GM21381 (cell line): Measurements from ENCODE around the gene GALNT18.

ENCODE experiments used
- ATAC-seq: cut with Tn5 transposase; IDR thresholded peaks from one replicate; pipeline ENCODE4 v1.9.1; 2021; ENCODE audit warnings: mild to moderate bottlenecking, moderate library complexity; ENCODE audit not compliant: unreplicated experiment

GALNT18 gene

DNA sequence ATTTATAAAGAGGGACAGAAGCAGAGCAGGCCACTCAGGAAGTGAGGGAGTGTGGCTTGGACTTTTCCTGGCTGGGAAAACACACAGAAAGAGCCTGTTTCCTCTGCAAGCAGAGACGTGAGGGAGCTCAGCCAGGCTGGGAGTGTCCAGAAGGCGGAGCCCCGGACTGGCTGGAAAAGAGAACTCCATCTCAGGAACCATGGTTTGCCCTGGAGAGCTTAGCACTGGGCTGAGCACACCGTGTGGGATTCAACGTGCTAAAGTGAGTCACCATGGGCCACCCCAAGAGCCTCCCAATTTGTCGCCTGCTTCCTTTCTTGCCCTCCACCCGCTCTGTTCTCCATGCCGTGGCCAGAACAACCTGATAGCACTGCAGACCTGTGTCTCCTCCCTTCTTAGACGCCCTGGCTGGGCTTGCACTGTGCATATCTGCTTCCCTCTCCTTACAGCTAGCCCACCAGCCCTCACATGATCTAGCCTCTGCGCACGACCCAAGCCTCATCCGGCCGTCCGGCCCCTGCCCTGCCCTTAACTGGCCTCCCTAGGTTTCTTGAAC lies 51.8 kb downstream of the GALNT18 start:
- ATAC-seq = no peak

DNA sequence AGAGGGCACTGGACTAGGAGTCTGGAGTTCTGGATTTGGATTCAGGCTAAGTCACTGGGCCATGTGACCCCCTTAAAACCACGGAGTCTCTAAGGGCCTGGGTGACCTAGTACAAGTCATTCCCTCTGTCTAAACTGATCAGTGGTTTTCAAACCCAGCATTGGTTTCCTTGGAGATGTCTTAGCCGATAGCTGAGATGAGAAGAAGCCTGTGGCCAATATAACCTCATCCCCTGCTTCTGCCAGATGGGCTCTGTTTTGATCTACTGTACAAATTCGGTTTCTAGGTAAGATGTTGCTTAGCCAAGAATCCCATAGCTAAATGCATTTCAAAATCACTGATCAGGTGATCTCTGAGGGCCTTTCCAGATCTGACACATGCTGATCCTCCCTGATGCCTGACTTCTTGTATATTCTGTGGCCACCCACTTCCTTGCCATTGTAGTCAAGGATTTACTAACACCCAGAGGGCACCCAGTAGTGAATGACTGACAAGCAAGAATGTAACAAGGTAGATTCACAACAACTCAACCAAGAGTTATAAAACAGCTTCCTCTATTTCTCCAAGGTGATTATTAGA lies 53.1 kb downstream of the GALNT18 start:
- no peak for ATAC-seq

DNA sequence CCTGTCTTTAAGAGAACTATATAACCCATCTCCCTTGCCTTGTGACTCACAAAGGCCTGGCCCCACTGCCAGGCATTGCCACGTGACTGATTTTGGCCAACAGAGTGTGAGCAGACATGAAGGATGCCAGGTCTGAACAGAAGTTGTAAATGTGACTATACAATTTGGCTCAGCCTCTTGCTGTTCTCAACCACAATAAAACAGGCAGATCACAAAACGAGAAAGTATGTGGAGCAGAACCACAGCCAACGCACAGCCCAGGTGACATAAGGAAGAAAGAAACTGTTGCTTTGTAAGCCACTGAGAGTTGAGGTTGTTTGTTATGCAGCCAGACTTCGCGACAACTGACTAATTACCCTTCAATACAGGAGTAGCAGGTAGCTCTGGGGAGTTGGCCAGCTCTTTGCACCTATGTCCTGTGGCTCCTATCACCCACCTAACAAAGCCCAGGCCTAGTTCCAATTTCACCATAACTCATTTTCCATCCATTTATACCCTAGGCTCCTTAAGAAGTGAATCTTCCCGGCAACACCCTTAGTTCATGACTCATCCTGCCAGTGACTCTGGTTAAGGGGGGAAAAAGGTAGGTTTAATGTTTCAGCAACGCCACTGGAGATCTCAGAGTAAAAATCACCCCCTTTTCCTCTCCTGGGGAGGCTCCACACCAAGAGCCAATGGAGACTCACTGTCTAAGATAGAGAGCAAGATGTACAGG lies 53.7 kb downstream of the GALNT18 start:
- ATAC-seq = no peak

DNA sequence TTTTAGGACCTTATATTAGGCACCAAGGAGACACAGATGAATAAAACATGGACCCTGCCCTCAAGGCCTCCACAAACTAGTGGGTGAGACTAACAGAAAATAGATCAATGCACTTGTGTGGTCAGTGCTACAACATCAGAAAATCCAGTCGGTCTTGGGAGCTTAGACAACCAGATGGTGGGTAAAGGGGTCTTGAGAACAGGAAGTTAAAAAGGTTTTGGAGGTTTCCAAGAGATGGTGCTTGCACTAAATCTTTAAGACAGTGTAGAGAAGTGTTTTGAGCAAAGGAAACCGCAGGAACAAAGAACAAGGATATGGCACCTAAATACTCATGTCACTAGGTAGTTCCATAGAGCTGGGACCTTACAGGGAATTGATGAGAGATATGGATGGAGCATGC lies 56.2 kb downstream of the GALNT18 start:
- no peak for ATAC-seq

DNA sequence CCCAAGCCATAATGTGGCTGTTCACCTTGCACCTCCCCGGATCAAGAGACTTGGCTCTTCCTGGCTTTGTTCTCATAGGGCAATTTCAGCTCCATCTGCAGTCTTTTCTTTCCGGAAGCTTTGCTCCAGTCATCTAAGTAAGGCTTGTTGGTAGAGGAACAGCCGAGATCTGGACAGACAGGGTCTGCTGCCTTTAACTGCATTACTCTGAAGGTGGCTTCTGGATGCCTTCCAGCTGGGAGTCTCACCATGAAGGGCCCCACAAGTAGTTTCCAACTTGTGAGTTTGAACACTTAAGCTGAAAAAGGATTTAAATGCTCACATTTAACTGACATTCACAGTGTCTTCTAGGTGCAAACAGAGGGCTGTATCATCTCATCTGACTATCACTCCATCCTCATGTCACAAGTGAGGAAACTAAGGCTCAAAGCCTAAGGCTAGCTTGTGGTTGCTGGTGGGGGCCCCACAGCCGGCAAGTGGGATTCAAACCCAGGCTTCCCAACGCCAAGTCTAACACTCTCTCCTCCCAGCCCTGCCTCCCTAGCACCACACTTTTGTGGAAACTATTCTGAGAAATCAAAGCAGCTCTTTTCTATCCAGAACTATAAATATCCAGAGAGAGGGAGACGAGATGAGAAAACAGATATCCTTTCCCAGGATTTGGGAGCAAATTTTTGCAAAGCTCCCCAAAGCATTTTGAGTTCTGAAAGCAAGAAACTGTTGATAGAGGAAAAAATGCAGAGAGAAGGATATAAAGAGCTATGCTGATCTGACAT lies 58.4 kb downstream of the GALNT18 start:
- no peak for ATAC-seq

DNA sequence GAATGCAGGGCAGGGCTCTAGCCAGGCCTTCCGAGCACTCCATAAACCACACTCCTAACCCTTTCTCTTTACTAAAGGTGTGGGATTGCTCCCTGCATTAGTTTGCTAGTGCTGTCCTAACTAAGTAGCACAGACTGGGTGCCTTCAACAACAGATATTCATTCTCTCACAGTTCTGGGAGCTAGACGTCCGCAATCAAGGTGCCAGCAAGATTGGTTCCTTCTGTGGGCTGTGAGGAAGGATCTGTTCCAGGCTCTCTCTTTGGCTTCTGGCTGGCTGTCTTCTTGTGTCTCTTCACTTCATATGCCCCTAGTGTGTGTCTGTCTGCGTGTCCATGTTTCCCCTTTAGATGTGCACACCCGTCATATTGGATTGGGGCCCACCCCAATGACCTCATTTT lies 59.8 kb downstream of the GALNT18 start:
- ATAC-seq = no peak

DNA sequence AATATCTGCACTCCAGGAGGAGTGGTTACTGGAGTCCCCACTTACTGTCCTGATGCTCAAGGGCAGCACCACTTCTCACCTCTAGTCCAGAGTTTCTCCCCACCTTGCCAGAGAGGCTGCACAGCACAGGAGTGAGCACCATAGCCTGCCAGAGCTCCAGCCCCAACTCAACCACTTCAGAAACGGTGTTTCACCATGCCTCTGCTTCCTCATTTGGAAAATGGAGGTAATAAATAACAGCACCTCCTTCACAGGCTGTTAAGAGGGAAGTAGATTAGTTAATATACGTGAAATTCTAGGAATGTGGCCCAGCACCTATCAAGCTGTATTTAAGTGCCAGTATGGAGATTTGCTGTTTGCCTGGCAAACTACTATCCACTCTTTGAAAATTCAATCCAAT lies 63.0 kb downstream of the GALNT18 start:
- ATAC-seq = no peak

DNA sequence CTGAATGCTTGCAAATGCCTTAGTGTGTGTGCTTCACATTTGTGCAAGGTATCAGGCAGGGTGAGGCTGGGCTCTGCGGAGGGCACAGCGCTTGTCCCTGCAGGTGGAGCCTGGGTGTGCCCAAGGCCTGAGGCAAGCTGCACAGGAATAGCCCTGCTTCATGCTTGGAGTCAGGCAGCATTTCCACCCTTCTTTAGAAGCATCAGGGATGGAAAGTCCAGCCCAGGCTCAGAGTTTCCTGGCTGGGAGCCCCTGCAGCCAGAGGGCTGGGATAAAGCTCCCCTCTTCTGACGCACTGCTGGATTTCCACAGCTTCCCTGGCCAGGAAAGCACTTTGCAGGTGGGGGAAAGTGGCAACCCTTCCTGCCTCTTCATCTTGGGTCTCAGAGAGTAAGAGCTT lies 63.4 kb downstream of the GALNT18 start:
- ATAC-seq = no peak

DNA sequence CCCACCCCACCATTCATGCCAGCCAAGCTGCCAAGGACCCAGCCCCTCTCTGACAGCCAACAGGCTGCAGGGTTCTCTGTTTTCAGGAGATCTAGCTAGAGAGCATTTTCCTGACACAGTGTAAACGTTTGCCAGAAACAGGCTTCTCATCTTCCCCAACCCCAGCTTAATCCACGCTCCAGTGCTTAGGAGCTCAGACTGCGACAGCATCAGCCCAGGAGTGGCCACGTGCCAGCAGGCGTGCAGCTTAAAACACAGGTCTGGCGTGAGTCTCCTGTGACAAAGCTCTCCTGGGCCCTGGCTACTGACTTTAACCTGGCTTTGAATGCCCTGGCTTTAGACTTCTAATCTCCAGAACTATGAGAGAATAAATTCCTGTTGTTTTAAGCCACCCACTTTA lies 66.6 kb downstream of the GALNT18 start:
- no peak for ATAC-seq

DNA sequence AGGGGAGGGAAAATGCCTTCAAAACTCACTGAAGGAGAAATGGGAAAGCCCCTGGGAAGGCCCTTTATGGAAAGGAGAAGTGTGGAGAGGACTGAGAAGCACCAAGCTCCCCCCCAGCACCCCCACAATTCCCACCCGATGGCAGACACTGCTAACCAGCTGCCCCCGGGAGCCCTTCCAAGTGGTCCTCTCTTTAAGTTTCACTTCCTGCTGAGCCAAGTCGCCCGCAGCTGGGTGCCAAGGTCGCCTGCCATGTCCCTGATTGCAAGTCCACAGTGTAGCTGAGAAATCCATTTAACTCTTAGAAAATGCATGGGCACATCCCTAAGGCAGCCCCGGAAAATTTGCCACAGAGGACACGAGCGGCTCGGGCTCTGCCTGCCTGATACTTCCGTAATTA lies 68.2 kb downstream of the GALNT18 start:
- ATAC-seq = no peak

DNA sequence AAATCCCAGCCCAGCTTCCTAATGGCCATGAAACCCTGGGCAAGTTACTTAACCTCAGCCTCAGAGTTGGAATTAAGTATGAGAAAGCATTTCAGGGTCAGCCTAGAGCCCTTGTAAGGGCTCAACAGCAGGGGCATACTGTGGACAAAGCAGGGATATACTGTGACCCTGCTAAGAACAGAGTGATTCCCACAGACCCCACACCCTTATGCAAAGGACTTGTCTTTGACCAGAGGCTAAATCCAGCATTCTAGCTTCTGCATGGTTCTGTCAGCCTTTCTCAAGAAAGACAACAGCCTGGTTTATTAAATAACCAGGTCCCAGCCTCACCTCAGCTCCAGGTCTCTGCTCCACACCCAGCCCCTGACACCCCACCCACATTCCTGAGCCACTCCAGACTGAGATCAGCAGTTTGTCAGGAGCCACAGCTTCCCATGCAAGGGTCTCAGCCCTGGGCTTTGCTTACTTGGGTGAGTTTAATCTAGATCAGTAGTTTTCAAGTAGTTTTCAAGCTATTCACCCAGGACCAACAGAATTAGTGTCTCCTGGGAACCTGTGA lies 69.2 kb downstream of the GALNT18 start:
- ATAC-seq = no peak

DNA sequence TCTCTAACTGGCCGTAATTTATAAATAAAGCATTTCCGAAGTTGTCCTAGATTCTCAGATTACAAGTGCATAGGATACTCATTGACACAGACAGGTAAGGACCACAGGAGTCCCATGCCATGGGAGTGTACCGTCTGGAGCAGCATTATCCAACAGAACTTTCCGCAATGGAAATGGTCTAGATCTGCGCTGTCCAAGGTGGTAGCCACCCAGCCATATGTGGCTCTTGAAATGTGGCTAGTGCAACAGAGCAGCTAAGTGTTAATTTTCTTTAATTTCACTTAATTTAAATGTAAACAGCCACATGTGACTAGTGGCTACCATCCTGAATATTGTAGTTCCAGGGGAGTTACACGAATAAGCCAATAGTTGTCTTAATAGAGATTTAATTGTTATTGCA lies 71.3 kb downstream of the GALNT18 start:
- no peak for ATAC-seq

DNA sequence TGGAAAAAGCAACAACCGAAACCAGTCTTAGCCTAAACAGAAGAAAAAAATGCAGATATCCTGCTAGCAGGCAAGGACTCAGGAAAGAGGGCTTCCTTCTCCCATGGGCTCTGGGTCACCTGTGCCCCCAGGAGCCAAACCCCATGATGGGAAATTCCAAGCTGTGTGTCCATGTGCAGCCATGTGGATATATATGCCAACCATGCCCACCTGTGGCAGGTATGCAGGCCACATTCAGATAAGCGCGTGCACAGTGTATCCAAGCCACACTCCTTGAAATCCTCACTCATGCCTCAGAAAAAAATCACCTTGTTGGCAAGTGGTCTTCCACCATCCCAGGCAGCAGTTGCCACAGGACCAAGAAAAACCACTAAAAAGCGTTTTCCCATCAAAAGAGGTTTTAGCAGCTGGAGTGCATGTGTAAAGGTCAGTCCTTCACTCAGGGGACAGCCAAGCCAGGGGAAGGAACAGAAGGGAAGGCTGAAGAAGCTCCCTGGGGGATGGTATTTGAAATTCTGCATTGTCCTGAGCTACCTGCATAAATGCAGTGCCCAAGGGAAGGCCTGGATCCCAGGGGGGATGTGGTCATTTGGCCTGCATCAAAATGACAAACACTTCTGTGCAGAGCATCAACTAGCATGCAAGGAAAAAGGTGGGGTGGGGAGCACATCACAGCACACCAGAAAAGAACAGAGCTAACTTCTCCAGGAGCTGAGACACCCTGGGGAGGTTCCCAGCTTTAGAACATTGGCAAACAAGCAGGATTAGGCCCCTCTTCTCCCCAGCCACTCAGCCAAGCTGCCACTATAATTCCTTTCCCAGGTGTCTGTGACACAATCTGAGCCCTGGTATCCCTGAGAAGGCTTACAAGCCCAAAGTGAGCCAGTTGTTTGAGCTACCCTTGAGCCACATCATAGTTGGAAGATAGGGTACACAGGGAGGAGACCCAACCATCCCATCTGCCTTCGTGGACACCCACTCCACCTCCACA lies 76.2 kb downstream of the GALNT18 start:
- no peak for ATAC-seq

DNA sequence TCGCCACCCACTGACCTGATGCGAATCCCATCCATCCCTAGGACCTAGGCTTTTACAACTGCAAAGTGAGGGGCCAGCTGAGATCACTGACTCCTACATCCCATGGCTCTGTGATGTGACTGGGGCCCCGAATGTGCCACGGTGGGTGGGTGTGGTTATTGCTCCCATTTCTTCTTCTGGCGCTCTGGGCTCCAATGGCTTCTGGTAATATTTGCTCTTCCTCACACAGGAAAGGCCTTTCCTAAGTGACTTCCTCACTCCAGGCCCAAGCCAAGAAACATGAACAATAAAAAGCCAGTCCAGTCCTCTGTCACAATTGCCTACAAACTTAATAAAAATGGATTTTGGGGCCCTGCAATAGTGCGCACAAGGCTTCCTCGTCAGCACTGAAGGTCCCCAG lies 78.1 kb downstream of the GALNT18 start:
- no peak for ATAC-seq

DNA sequence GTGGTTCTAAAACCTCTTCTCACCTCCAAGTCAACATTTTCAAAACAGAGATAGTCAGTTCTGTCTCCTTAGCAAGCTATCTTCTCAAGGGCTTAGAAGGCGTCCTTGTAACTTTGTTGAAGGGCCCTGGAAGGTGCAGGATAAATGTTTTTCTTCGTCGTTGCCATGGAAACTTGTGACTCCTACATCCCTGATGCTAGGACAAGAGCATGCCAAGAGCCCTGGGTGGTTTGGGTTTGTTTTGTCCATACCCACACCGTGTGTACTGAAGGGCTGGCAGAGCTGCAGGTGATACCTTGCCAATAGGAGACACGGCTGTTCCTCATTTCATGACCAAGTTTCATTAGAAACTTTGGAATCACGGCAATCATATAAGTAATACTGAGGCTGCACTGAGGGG lies 81.6 kb downstream of the GALNT18 start:
- no peak for ATAC-seq

DNA sequence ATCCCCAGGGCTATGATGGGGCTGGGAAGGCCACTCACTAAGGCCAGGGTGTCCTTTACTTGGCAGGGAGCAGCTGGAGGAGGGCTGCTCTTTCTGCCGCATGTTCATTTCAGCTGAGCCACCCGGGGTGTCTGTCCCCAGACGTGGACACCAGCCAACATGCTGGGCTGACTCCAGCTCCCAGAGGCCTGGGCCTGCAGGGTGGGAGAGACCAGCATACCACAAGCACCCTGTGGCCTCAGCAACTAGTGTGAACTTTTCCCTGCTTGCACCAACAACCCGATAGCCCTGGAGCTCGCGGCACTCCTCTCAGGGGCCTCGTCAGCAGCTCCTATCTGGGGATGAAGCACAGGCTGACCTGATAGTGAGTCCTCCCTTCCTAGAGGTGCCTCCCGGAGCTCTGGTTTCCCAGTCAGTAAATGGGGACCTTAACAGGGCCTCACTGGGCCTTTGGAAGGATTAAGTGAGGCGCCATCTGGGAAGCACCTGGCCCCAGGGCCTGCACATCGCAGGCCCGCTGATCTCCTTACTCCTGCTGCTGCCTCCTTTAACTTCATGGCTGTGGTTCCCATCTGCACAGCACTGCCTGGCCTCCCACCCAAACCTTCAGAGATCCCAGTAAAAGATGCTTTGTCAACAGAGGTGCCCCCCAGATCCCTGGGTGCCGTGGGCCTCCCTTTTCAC lies 83.4 kb downstream of the GALNT18 start:
- no peak for ATAC-seq

DNA sequence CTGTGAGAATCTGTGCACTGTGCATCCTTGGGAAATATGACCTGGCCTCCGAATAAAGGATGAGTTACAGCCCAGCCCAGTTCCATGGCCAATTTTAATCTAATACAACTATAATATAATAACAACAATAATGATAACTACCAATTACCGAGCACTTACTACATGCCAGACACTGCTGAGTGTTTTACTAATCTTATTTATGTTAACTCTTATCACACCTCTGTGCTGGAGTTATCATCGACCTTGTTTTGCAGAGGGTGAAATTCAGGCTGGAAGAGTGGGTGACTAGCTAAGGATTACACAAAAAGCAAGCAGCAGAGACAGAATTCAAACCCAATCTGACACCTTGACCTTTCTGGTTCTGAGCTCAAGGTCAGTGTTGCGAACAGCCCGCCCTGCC lies 83.9 kb downstream of the GALNT18 start:
- ATAC-seq = no peak

DNA sequence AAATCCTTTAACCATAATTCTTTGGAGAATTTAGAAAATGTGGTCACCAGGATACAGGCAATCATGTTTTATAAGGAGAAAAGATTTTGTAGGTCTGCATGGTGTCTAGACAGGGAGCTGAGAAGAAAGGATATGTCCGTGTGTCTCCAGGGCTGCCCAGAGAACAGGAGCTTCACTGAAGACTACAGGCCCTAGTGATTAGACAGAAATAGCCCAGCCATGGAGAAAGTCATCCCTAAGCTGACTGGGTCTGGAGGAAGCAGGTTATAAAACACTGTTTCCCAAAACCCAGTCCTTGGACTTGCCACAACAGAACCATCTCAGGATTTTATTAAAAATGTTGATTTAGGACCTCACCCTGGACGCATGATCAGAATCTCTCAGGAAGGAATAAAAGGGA lies 84.4 kb downstream of the GALNT18 start:
- no peak for ATAC-seq

DNA sequence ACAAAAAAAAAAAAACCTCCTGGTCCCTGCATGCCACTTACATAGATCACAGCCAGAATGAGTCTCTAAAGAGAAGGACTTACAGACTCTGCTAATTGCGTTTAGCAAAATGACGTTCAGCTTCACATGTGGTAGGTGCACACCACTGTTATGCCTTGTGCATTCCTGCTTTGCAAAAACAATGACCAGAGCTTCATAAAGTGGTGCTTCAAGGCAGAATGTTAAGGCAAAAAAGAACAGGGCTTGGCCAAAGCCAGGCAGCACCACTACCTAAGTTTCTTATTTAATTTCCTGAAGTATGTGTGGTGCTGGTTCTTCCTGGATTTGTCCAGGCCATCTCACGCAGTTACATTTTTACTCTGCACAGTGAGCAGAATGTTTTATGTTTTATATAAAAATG lies 85.2 kb downstream of the GALNT18 start:
- no peak for ATAC-seq

DNA sequence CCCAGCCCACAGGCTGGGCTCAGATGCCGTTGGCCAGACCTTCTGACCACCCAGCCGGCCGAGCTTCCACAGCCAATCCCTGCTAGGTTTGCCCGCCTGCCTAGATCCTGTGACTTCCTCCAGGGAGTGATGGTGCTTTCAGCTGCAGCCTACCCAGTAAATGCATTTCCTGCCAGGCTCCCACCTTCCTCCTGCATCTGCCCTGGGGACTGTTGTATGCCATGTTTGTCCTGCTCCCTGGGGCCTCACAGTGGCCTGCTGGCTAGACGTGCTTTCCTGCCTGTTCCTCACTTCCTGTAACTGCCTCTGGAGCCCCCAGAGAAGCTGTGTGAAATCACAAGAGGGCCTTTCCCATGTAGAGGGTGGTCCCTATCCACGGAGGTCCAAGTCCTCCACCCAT lies 86.2 kb downstream of the GALNT18 start:
- ATAC-seq = no peak
